Endothelial cell of umbilical vein (primary cell): ENCODE data around the gene TBX1. TPM values are rescaled to one million over a fixed set of nuclear protein-coding genes. Genes with fewer than 3 reads are reported as not detected.

Source experiments
- BruUV-seq: library from RNA; stranded (reverse); fragments of 400-500 nt; replicated peaks from 2 replicates; lab custom pipeline; 2021; lab: Mats Ljungman, UMichigan
- CTCF ChIA-PET: fragments of 300-600, 350-600 bp; sonication (Branson Sonifier 250); formaldehyde crosslinking; loops from one replicate; lab custom pipeline; 2021; ENCODE audit warnings: antibody characterized with exemption, inconsistent platforms; lab: Charles Lee
- POLR2A ChIA-PET: fragments of 300-600, 350-600 bp; sonication (Branson Sonifier 250); formaldehyde crosslinking; loops from one replicate; lab custom pipeline; 2021; ENCODE audit warnings: antibody characterized with exemption, inconsistent platforms; lab: Charles Lee
- DNase-seq: peaks from one replicate; pipeline ENCODE4 v3.0.0-alpha.2; 2011; ENCODE audit warnings: low read depth, low spot score
- FAIRE-seq: peaks from 2 replicates; lab custom pipeline; 2011; peaks lifted over from hg19 to GRCh38; lab: Jason Lieb, UNC
- H2AFZ ChIP-seq: 2 replicates; pipeline ENCODE4 v1.6.0; 2012; ENCODE audit warnings: low read depth, low read length, control low read depth, inconsistent platforms
- H3K27ac ChIP-seq: 2 replicates; pipeline ENCODE4 v1.5.1; 2011; ENCODE audit warnings: low read depth, mild to moderate bottlenecking, control low read depth, low read length, moderate library complexity; ENCODE audit not compliant: insufficient read depth
- H3K27me3 ChIP-seq, 2 experiments: 2 replicates each; pipeline versions ENCODE4 v1.6.0 to v1.6.1; 2011; ENCODE audit warnings: low read length in 2 of 2, mixed read lengths in 1 of 2; ENCODE audit not compliant: control insufficient read depth in 2 of 2, insufficient read depth in 2 of 2
- H3K36me3 ChIP-seq, 2 experiments: 2 replicates in 1 of 2; 3 replicates in 1 of 2; pipeline ENCODE4 v1.5.1; 2011; ENCODE audit warnings: low read length in 2 of 2, mild to moderate bottlenecking in 1 of 2, moderate library complexity in 1 of 2; ENCODE audit not compliant: control insufficient read depth in 2 of 2, insufficient read depth in 2 of 2; ENCODE audit errors: extremely low read depth in 1 of 2
- H3K4me1 ChIP-seq: 3 replicates; pipeline ENCODE4 v1.5.1; 2011; ENCODE audit warnings: mild to moderate bottlenecking, low read length; ENCODE audit not compliant: control insufficient read depth, insufficient read depth; ENCODE audit errors: extremely low read depth
- H3K4me2 ChIP-seq: 2 replicates; pipeline ENCODE4 v1.6.1; 2011; ENCODE audit warnings: low read length, control low read depth, mixed read lengths; ENCODE audit not compliant: insufficient read depth
- H3K4me3 ChIP-seq, 3 experiments: fragments of 200-600 bp in 1 of 3; sonication (generic), shearing (Covaris generic) in 1 of 3; replicated peaks in 1 of 3; 2 replicates each; pipeline ENCODE4 v1.5.1; 2011 to 2016; ENCODE audit warnings: control low read depth in 3 of 3, low read length in 3 of 3, mild to moderate bottlenecking in 2 of 3, inconsistent platforms in 1 of 3, low read depth in 1 of 3, moderate library complexity in 1 of 3; ENCODE audit not compliant: insufficient read depth in 1 of 3
- H3K79me2 ChIP-seq: 2 replicates; pipeline ENCODE4 v1.6.0; 2012; ENCODE audit warnings: low read length, inconsistent platforms; ENCODE audit not compliant: control insufficient read depth, insufficient read depth
- H3K9ac ChIP-seq: replicated peaks from 2 replicates; pipeline ENCODE3; 2011; ENCODE audit warnings: low read length, control low read depth; ENCODE audit not compliant: insufficient read depth; ENCODE audit errors: extremely low read depth
- H3K9me1 ChIP-seq: replicated peaks from 3 replicates; pipeline ENCODE4 v1.6.0; 2011; ENCODE audit warnings: mild to moderate bottlenecking, low read length; ENCODE audit not compliant: control insufficient read depth, insufficient read depth; ENCODE audit errors: extremely low read depth
- H3K9me3 ChIP-seq: replicated peaks from 2 replicates; pipeline ENCODE4 v1.5.1; 2012; ENCODE audit warnings: low read length, inconsistent platforms; ENCODE audit not compliant: control insufficient read depth, insufficient read depth
- H4K20me1 ChIP-seq: replicated peaks from 2 replicates; pipeline ENCODE3; 2011; ENCODE audit warnings: mild to moderate bottlenecking, low read length; ENCODE audit not compliant: control insufficient read depth, insufficient read depth; ENCODE audit errors: extremely low read depth
- EZH2 ChIP-seq: IDR thresholded peaks from 2 replicates; pipeline ENCODE4 v1.6.1; 2012; ENCODE audit warnings: borderline replicate concordance, low read depth, mild to moderate bottlenecking, moderate library complexity, low read length, inconsistent platforms; ENCODE audit not compliant: severe bottlenecking
- FOS ChIP-seq: IDR thresholded peaks from 2 replicates; pipeline ENCODE4 v1.6.1; 2011; ENCODE audit warnings: mild to moderate bottlenecking, low read length, moderate library complexity, borderline replicate concordance; ENCODE audit not compliant: insufficient read depth
- GATA2 ChIP-seq: IDR thresholded peaks from 2 replicates; pipeline ENCODE4 v1.7.0; 2011; ENCODE audit warnings: low read depth, mild to moderate bottlenecking, moderate library complexity, mixed read lengths, low read length; ENCODE audit not compliant: insufficient read length, insufficient read depth
- JUN ChIP-seq: IDR thresholded peaks from 2 replicates; pipeline ENCODE4 v1.6.1; 2011; ENCODE audit warnings: borderline replicate concordance, low read depth; ENCODE audit not compliant: insufficient read length, insufficient read depth
- MYC ChIP-seq: IDR thresholded peaks from one replicate; pipeline ENCODE4 v1.6.1; 2011; ENCODE audit warnings: mild to moderate bottlenecking, low read depth, low read length
- POLR2A ChIP-seq: IDR thresholded peaks from 2 replicates; pipeline ENCODE4 v1.6.1; 2012; ENCODE audit warnings: low read depth, mild to moderate bottlenecking, control low read depth, low read length
- POLR2AphosphoS5 ChIP-seq: IDR thresholded peaks from 2 replicates; pipeline ENCODE4 v1.6.1; 2012; ENCODE audit warnings: low read depth, mild to moderate bottlenecking, control low read depth, low read length, moderate library complexity; ENCODE audit not compliant: insufficient read depth
- dilution Hi-C: fragments of 300-500 bp; cut with MboI; formaldehyde crosslinking; loops from one replicate; pipeline ENCODE4 v1.15.0; 2019; ENCODE audit warnings: low sequenced_read_pairs; ENCODE audit not compliant: extremely low pct_ligation_motif_present
- intact Hi-C: fragments of 100-400 bp; cut with micrococcal nuclease; formaldehyde crosslinking; loops from one replicate; pipeline ENCODE4 v1.10.0; 2022
- polyA plus RNA-seq, 4 experiments: library from polyadenylated mRNA; depleted of rRNA in 3 of 4; stranded (reverse) in 3 of 4; unstranded in 1 of 4; fragments of >200 nt; gene quantifications; 2 replicates each; pipeline versions ENCODE4 v1.2.1 to v1.2.3, GENCODE V29; 2011 to 2012; ENCODE audit warnings: missing spikeins in 1 of 4
- total RNA-seq: library from RNA; stranded (reverse); gene quantifications from 2 replicates; pipeline ENCODE4 v1.2.3, GENCODE V29; 2021
- TF ChIP-seq, protein P1 (sequence below): IDR thresholded peaks from 2 replicates; pipeline ENCODE4 v1.6.1; 2011; ENCODE audit not compliant: insufficient read depth, insufficient read length
- TF ChIP-seq, protein P2 (sequence below), 2 donors: IDR thresholded peaks; 1 replicate in 1 of 2; 2 replicates in 1 of 2; pipeline ENCODE4 v1.5.1; 2011; ENCODE audit warnings: low read length in 2 of 2, mild to moderate bottlenecking in 2 of 2, moderate library complexity in 2 of 2, control low read depth in 1 of 2, inconsistent platforms in 1 of 2, low read depth in 1 of 2; ENCODE audit not compliant: insufficient read depth in 1 of 2; ENCODE audit errors: extremely low read depth in 1 of 2

Gene TBX1
- total and polyA plus RNA-seq, 2 donors (not counting 3 experiments of a cell fraction or from before 2014, with no cell fraction given), result 11.0 to 30.2 TPM

- Histone ChIP-seq H3K36me3 (no peaks in the 10 kb centered on the region), H3K9ac (no peak overlapping the region), H3K4me3 (no peak overlapping the region), H3K4me1 (peaks cover 3% of the 10 kb centered on the region), H3K79me2 (no peaks in the 10 kb centered on the region), H3K4me2 (no peak overlapping the region), H3K9me1 (no peaks in the 10 kb centered on the region), H3K27ac (no peak overlapping the region), H3K27me3 (peaks cover 0 to 1% of the 10 kb centered on the region in 2 experiments), H2AFZ (no peak overlapping the region), H4K20me1 (no peaks in the 10 kb centered on the region), H3K9me3 (no peaks in the 10 kb centered on the region)
- POLR2A ChIA-PET, result no interaction called here
- dilution Hi-C loops, result no loop called here
- CTCF ChIA-PET, result interaction anchor here (1.1 to 5.5 kb wide), 19 partner anchors 12 to 286 kb away, joined by 3 to 372 read pairs (median 15); partner anchors contain the start of genes COMT, GNB1L, RTL10 and TXNRD2
- DNase-seq (no peak), FAIRE-seq (no peak)
- no TSS peak for BruUV-seq
- TF ChIP-seq, protein P1, sequence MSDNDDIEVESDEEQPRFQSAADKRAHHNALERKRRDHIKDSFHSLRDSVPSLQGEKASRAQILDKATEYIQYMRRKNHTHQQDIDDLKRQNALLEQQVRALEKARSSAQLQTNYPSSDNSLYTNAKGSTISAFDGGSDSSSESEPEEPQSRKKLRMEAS, result no peak
- TF ChIP-seq POLR2AphosphoS5, result no peak
- no peak for TF ChIP-seq EZH2
- TF ChIP-seq, protein P2, sequence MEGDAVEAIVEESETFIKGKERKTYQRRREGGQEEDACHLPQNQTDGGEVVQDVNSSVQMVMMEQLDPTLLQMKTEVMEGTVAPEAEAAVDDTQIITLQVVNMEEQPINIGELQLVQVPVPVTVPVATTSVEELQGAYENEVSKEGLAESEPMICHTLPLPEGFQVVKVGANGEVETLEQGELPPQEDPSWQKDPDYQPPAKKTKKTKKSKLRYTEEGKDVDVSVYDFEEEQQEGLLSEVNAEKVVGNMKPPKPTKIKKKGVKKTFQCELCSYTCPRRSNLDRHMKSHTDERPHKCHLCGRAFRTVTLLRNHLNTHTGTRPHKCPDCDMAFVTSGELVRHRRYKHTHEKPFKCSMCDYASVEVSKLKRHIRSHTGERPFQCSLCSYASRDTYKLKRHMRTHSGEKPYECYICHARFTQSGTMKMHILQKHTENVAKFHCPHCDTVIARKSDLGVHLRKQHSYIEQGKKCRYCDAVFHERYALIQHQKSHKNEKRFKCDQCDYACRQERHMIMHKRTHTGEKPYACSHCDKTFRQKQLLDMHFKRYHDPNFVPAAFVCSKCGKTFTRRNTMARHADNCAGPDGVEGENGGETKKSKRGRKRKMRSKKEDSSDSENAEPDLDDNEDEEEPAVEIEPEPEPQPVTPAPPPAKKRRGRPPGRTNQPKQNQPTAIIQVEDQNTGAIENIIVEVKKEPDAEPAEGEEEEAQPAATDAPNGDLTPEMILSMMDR (IDR thresholded peaks at IDR 0.05; ENCODE audit: extremely low read depth in 1 of 2, insufficient read depth in 1 of 2, low read depth in 1 of 2, low read length in 2 of 2), result no peak
- TF ChIP-seq MYC, result no peak
- no peak for TF ChIP-seq POLR2A
- no peak for TF ChIP-seq JUN
- TF ChIP-seq GATA2, result no peak
- TF ChIP-seq FOS, result no peak
- intact Hi-C loops, result no loop called here
Observed at GRCh38 chr22:19729507-19729906, 31.1 kb upstream of the TBX1 start.
